ENCODE data around the gene TREX2. TPM values are rescaled to one million over a fixed set of nuclear protein-coding genes. Genes with fewer than 3 reads are reported as not detected.

Gene TREX2
- total RNA-seq, 1 donor: 3.3 TPM

GRCh38 chrX:153459986-153460385, 14.1 kb upstream of the TREX2 start:
- Histone ChIP-seq H3K27ac (ENCODE audit: low read depth, low read length) (no peak overlapping the region), H3K79me2 (ENCODE audit: insufficient read depth, low read length) (no peaks in the 10 kb centered on the region), H3K4me2 (ENCODE audit: insufficient read depth, low read length) (no peak overlapping the region), H4K20me1 (ENCODE audit: insufficient read depth, low read length) (no peaks in the 10 kb centered on the region), H3K36me3 (ENCODE audit: insufficient read depth, low read length) (peaks cover 4% of the 10 kb centered on the region), H3K9me3 (ENCODE audit: low read depth, low read length) (no peaks in the 10 kb centered on the region), H3K4me3 (ENCODE audit: insufficient read depth, low read length) (no peak overlapping the region), H3K4me1 (ENCODE audit: insufficient read depth, low read length) (peaks cover 8% of the 10 kb centered on the region), H2AFZ (ENCODE audit: low read length) (no peak overlapping the region), H3K27me3 (ENCODE audit: insufficient read depth, low read length) (no peaks in the 10 kb centered on the region)
- peak; percentile 94 for DNase-seq (ENCODE audit: insufficient read length, low spot score, missing footprints)
- no peak for TF ChIP-seq CTCF (IDR thresholded peaks at IDR 0.05; ENCODE audit: extremely low read depth, low read depth, low read length)

- Histone ChIP-seq H3K4me3 (ENCODE audit: insufficient read depth, low read length) (no peak overlapping the region), H3K27me3 (ENCODE audit: insufficient read depth, low read length) (no peaks in the 10 kb centered on the region), H3K27ac (ENCODE audit: low read depth, low read length) (no peak overlapping the region), H3K9me3 (ENCODE audit: low read depth, low read length) (no peaks in the 10 kb centered on the region), H3K36me3 (ENCODE audit: insufficient read depth, low read length) (no peaks in the 10 kb centered on the region), H2AFZ (ENCODE audit: low read length) (no peak overlapping the region), H3K79me2 (ENCODE audit: insufficient read depth, low read length) (no peaks in the 10 kb centered on the region), H3K4me1 (ENCODE audit: insufficient read depth, low read length) (peaks cover 8% of the 10 kb centered on the region), H4K20me1 (ENCODE audit: insufficient read depth, low read length) (no peaks in the 10 kb centered on the region), H3K4me2 (ENCODE audit: insufficient read depth, low read length) (no peak overlapping the region)
- TF ChIP-seq CTCF (IDR thresholded peaks at IDR 0.05; ENCODE audit: extremely low read depth, low read depth, low read length): no peak
- no peak for DNase-seq (ENCODE audit: insufficient read length, low spot score, missing footprints)
Observed at GRCh38 chrX:153458476-153458875, 12.6 kb upstream of the TREX2 start.

- DNase-seq (ENCODE audit: insufficient read length, low spot score, missing footprints): no peak
- H3K36me3 ChIP-seq (ENCODE audit: insufficient read depth, low read length): no peaks in the 10 kb centered on the region
- no peaks in the 10 kb centered on the region for H3K9me3 ChIP-seq (ENCODE audit: low read depth, low read length)
- H4K20me1 ChIP-seq (ENCODE audit: insufficient read depth, low read length): no peaks in the 10 kb centered on the region
- no peak overlapping the region for H2AFZ ChIP-seq (ENCODE audit: low read length)
- no peak overlapping the region for H3K4me3 ChIP-seq (ENCODE audit: insufficient read depth, low read length)
- H3K27ac ChIP-seq (ENCODE audit: low read depth, low read length): no peak overlapping the region
- H3K27me3 ChIP-seq (ENCODE audit: insufficient read depth, low read length): no peaks in the 10 kb centered on the region
- no peak overlapping the region for H3K4me2 ChIP-seq (ENCODE audit: insufficient read depth, low read length)
- H3K79me2 ChIP-seq (ENCODE audit: insufficient read depth, low read length): no peaks in the 10 kb centered on the region
- TF ChIP-seq CTCF (IDR thresholded peaks at IDR 0.05; ENCODE audit: extremely low read depth, low read depth, low read length): no peak
- H3K4me1 ChIP-seq (ENCODE audit: insufficient read depth, low read length): peaks cover 8% of the 10 kb centered on the region
Observed at GRCh38 chrX:153457827-153458466, 12.1 kb upstream of the TREX2 start.

- Histone ChIP-seq H3K4me1 (ENCODE audit: insufficient read depth, low read length) (peaks cover 8% of the 10 kb centered on the region), H3K79me2 (ENCODE audit: insufficient read depth, low read length) (no peaks in the 10 kb centered on the region), H3K36me3 (ENCODE audit: insufficient read depth, low read length) (no peaks in the 10 kb centered on the region), H3K4me2 (ENCODE audit: insufficient read depth, low read length) (no peak overlapping the region), H3K27me3 (ENCODE audit: insufficient read depth, low read length) (no peaks in the 10 kb centered on the region), H2AFZ (ENCODE audit: low read length) (no peak overlapping the region), H3K4me3 (ENCODE audit: insufficient read depth, low read length) (no peak overlapping the region), H3K9me3 (ENCODE audit: low read depth, low read length) (no peaks in the 10 kb centered on the region), H3K27ac (ENCODE audit: low read depth, low read length) (no peak overlapping the region), H4K20me1 (ENCODE audit: insufficient read depth, low read length) (no peaks in the 10 kb centered on the region)
- DNase-seq (ENCODE audit: insufficient read length, low spot score, missing footprints): no peak
- TF ChIP-seq CTCF (IDR thresholded peaks at IDR 0.05; ENCODE audit: extremely low read depth, low read depth, low read length): no peak
Observed at GRCh38 chrX:153457136-153457825, 11.4 kb upstream of the TREX2 start.
